ENCODE results near the gene RPP30.

The RPP30 gene

DNA sequence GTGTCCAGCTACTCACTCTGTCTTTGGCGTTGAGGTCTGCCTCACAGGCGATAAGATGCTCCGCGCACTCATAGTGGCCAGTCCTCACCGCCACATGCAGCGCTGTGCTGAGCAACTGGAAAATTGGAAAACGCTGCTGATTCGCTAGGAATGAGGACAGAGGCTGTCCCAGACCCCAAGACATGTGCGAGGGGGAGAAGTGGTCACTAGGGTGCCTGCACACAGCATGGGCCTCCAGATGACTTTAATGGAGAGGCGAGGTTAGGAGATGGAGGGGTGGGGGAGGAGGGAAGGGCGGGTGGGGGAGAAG, 43.9 kb downstream of the RPP30 start:
- H3K4me1 Mint-ChIP-seq = peaks cover 58% of the 10 kb centered on the region
- no peak overlapping the region for H3K27ac Mint-ChIP-seq
- no peaks in the 10 kb centered on the region for H3K9me3 Mint-ChIP-seq
- TF ChIP-seq, protein P1, sequence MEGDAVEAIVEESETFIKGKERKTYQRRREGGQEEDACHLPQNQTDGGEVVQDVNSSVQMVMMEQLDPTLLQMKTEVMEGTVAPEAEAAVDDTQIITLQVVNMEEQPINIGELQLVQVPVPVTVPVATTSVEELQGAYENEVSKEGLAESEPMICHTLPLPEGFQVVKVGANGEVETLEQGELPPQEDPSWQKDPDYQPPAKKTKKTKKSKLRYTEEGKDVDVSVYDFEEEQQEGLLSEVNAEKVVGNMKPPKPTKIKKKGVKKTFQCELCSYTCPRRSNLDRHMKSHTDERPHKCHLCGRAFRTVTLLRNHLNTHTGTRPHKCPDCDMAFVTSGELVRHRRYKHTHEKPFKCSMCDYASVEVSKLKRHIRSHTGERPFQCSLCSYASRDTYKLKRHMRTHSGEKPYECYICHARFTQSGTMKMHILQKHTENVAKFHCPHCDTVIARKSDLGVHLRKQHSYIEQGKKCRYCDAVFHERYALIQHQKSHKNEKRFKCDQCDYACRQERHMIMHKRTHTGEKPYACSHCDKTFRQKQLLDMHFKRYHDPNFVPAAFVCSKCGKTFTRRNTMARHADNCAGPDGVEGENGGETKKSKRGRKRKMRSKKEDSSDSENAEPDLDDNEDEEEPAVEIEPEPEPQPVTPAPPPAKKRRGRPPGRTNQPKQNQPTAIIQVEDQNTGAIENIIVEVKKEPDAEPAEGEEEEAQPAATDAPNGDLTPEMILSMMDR (IDR thresholded peaks at IDR 0.05; ENCODE audit: unreplicated experiment in 3 of 3) = no peak
- no peaks in the 10 kb centered on the region for H3K36me3 Mint-ChIP-seq (ENCODE audit: low read depth)
- no peak overlapping the region for H3K4me3 Mint-ChIP-seq
- H3K27me3 Mint-ChIP-seq (ENCODE audit: low read depth) = peaks cover 10% of the 10 kb centered on the region

DNA sequence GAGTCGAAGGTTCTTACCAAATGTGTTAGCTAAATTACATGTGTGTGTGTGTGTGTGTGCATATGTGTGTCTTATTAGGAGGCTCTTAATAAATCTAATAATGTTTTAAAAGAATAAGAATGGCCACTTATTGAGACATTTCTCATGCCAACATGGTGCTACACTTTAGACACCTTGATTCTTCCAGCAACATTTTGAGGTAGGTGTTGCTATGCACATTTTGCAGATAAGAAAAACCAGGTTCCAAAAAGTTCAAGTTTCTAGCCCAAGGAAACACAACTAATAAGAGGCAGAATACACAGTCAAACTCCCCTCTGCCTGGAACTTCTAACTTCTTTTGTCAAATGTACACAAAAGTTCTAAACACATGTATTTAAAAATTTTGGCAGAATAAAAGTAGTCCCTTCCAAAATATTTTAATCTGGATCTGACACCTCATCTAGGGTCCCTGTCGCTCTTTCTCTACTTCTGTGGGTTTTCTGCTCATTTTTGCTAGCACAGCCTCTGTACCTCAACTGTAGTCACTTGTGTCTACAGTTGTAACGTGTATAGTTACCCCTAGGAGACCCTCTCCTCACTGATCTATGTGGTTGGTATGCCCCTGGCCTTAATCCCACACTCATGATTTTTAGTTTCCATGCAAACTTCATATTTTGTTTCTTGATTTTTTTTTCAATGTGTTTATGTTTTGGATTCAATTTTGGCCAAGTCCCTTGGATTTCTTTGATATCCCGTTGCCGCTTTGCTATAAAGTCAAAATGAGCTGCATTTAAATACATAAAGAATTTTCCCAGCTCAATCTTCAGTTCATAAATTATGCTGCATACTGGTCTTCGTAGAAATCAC, 44.8 kb downstream of the RPP30 start:
- Mint-ChIP-seq H3K27me3 (ENCODE audit: low read depth) (peaks cover 10% of the 10 kb centered on the region), H3K9me3 (no peaks in the 10 kb centered on the region), H3K36me3 (ENCODE audit: low read depth) (no peaks in the 10 kb centered on the region), H3K4me3 (no peak overlapping the region), H3K4me1 (peaks cover 65% of the 10 kb centered on the region), H3K27ac (peak overlapping the region in 1 of 3 experiments; percentile 85)
- TF ChIP-seq, protein P1 (IDR thresholded peaks at IDR 0.05; ENCODE audit: unreplicated experiment in 3 of 3) = no peak

DNA sequence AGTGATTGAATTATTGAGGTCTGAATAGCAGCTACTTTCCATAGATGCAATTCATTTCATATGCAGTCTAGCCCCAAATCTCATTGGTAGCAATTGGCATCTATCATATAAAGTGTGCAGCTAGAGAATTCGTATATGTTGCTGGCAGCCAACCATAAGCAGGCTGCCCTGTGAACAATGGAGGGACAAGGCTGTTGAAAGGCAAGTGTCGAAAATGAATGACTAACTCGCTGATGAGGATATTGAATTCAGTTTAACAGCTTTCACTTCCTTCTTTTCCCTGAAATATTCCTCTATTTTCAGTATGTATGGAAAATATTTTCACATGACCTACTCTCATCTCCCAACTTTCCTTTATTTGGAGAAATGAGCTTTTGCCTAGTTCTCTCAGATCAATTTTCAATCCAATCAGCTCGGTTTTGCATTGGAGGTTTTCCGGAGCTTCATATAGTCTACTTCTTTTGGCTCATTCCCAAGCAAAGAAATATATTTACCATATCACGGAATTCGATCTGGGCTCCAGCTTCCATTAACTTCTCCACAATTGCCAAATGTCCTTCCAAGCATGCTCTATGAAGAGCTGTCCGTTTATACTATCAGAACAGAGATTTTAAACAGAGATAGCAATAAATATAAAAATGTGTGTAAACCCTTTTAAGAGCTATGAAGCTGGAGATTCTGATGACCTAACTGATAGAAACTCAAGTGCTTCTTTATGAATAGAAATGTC, 45.6 kb downstream of the RPP30 start:
- TF ChIP-seq, protein P1 (IDR thresholded peaks at IDR 0.05; ENCODE audit: unreplicated experiment in 3 of 3) = no peak
- H3K27me3 Mint-ChIP-seq (ENCODE audit: low read depth) = peaks cover 10% of the 10 kb centered on the region
- H3K4me3 Mint-ChIP-seq = peak overlapping the region in 1 of 3 experiments; percentile 32
- no peaks in the 10 kb centered on the region for H3K36me3 Mint-ChIP-seq (ENCODE audit: low read depth)
- H3K9me3 Mint-ChIP-seq = no peaks in the 10 kb centered on the region
- H3K27ac Mint-ChIP-seq = peak overlapping the region; percentile 24 to 85 (median 52)
- peaks cover 63% of the 10 kb centered on the region for H3K4me1 Mint-ChIP-seq

DNA sequence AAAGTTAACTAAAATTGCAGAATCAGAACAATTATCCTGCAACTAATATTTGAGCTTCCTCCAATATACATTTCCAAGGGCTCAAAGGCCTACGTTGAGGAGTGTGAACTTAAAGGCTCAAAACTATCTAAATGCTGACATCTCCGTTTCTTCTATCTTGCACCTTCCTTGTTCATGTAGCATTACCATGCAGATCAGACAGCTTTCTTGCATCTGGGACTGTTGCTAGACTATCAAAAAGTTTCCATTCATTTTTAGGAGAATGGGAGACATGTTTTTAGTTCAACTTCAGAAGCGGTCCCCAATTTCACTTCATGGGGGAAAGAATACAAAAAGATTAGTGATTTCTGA, 46.2 kb downstream of the RPP30 start:
- Mint-ChIP-seq H3K4me1 (peaks cover 63% of the 10 kb centered on the region), H3K4me3 (peak overlapping the region in 1 of 3 experiments; percentile 27), H3K9me3 (no peaks in the 10 kb centered on the region), H3K27me3 (ENCODE audit: low read depth) (peaks cover 10% of the 10 kb centered on the region), H3K36me3 (ENCODE audit: low read depth) (no peaks in the 10 kb centered on the region), H3K27ac (peak overlapping the region in 2 of 3 experiments; percentile 52 to 85)
- TF ChIP-seq, protein P1 (IDR thresholded peaks at IDR 0.05; ENCODE audit: unreplicated experiment in 3 of 3) = no peak

DNA sequence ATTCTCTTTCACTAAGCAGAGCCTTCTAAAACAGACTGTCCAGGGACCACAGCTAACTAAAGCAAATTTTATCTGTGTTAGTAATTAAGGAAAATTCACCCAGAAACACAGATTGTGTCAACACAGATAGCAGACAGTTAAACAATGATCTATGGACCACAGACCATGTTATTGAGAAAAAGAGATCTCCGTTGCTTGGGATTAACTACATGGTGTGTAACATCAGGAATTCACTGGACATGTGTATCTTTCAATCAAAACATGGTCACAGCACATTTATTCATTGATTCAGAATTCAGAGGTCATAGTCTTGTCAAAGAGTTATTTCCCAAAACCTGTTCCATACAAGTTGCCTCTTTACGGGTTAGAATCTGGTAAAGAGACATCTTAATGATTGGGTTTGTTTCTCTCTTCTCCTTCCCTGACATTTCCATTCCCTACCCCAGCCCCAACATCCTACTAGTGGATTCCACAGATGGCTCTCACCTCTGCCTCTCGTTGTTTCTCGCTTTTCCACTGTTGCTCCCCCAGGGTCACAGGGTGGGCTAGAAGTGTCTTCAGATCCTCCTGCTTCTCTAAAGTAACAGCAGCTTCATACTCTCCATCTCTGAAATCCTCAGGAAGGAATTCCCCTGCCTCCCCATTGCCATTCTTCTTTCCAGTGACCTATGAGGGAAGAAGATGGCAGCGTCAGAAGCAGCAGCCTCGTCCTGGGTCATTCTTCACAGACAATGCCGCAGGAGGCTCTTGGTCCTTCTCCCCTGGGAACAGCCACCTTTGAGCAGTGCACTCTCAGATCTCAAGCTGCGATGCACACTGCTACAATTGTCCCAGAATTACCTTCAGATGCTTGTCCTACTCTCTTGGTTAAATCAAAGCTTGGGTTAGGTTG, 48.2 kb downstream of the RPP30 start:
- Mint-ChIP-seq H3K27ac (peak overlapping the region; percentile 8 to 85 (median 62)), H3K9me3 (no peaks in the 10 kb centered on the region), H3K36me3 (ENCODE audit: low read depth) (no peaks in the 10 kb centered on the region), H3K4me3 (peak overlapping the region in 2 of 3 experiments; percentile 69 to 82), H3K4me1 (peaks cover 58% of the 10 kb centered on the region), H3K27me3 (ENCODE audit: low read depth) (peaks cover 14% of the 10 kb centered on the region)
- TF ChIP-seq, protein P1 (IDR thresholded peaks at IDR 0.05; ENCODE audit: unreplicated experiment in 3 of 3) = no peak

Data from nephron (organoid).